Raji (cell line): ENCODE results near the gene EXOC2.
A peak's percentile ranks its signal among the peaks of the same experiment; 100 is the strongest.

Experiments
- POLR2A ChIP-seq: IDR thresholded peaks from 2 replicates; pipeline ENCODE4 v1.6.1; 2011; ENCODE audit warnings: low read depth, low read length, control low read depth; ENCODE audit not compliant: insufficient read depth

The EXOC2 gene, protein sequence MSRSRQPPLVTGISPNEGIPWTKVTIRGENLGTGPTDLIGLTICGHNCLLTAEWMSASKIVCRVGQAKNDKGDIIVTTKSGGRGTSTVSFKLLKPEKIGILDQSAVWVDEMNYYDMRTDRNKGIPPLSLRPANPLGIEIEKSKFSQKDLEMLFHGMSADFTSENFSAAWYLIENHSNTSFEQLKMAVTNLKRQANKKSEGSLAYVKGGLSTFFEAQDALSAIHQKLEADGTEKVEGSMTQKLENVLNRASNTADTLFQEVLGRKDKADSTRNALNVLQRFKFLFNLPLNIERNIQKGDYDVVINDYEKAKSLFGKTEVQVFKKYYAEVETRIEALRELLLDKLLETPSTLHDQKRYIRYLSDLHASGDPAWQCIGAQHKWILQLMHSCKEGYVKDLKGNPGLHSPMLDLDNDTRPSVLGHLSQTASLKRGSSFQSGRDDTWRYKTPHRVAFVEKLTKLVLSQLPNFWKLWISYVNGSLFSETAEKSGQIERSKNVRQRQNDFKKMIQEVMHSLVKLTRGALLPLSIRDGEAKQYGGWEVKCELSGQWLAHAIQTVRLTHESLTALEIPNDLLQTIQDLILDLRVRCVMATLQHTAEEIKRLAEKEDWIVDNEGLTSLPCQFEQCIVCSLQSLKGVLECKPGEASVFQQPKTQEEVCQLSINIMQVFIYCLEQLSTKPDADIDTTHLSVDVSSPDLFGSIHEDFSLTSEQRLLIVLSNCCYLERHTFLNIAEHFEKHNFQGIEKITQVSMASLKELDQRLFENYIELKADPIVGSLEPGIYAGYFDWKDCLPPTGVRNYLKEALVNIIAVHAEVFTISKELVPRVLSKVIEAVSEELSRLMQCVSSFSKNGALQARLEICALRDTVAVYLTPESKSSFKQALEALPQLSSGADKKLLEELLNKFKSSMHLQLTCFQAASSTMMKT

DNA sequence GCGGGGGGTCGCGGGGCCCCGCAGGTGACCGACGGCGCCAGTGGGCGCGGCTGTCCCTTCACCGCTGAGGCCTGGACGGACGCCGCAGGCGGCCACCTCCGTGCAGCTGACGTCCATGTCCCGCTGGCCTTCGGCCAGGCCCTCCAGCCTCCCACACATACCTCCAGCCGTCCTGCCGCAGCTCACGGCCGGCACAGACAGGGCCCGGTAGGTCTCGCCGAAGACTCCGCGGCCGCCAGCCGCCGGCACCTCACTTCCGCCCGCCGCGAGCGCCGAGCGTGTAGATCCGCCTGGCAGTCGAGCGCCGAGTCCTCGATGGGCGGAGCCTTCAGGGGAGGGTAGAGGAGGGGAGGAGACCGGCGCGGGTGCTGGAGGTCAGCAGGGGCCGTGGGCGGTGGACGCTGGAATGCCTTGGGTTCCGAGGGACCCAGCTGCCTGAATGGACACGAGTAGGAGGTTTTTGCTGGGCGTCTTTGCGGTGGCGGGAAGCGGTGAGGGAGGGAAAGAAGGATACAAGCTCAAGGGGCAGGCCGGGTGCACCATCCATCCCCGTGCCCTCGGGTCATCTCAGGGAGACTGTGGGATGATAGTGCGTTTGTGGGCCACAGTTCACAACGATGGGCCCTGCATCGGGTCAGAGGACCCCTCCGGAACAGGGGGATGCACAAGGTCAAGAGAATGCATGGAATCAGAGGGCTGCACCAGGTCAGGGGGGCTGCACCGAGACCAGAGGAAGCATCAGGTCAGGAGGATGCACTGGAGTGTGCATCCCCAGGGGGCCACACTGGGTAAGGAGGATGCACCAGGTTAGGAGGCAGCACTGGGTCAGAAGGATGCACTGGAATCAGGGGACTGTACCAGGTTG, at the start of gene EXOC2:
Gene EXOC2 (minus strand): TSS at position 282 of the 865 bp plus-strand sequence. CDS start 55,321 bp downstream, outside the sequence.
- peak; percentile 61 for TF ChIP-seq POLR2A

DNA sequence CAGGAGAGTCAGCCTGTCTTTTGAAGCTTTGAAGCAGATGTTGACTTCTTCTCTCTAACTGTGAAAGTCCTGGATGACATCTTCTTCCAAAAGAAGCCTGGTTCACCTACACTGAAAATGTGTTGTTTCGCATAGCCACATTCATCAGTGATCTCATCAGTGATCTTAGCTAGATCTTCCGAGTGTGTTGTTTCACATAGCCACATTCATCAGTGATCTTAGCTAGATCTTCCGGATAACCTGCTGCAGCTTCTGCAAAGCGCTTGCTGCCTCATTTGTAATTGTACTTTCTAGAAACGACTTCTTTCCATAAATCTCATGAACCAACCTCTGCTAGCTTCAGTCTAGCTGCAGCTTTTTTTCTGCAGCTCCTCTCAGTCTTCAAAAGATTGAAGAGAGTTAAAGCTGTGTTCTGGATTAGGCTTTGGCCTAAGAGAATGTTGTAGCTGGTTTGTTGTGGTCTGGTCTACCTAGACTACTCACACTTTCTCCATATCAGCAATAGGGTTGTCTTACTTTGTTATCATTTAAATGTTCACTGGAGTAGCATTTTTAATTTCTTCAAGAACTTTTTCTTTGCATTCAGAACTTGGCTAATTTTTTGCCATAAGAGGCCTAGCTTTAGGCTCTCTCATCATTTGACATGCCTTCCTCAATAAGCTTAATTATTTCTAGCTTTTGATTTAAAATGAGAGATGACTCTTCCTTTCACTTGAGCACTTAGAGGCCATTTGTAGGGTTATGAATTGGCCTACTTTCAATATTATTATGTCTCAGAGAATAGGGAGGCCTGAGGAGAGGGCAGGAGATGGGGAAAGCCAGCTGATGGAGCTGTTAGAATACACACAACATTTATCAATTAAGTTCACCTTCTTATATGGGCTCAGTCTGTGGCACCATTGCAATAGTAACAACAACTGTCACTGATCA, 48.7 kb upstream of the EXOC2 start:
- no peak for TF ChIP-seq POLR2A

DNA sequence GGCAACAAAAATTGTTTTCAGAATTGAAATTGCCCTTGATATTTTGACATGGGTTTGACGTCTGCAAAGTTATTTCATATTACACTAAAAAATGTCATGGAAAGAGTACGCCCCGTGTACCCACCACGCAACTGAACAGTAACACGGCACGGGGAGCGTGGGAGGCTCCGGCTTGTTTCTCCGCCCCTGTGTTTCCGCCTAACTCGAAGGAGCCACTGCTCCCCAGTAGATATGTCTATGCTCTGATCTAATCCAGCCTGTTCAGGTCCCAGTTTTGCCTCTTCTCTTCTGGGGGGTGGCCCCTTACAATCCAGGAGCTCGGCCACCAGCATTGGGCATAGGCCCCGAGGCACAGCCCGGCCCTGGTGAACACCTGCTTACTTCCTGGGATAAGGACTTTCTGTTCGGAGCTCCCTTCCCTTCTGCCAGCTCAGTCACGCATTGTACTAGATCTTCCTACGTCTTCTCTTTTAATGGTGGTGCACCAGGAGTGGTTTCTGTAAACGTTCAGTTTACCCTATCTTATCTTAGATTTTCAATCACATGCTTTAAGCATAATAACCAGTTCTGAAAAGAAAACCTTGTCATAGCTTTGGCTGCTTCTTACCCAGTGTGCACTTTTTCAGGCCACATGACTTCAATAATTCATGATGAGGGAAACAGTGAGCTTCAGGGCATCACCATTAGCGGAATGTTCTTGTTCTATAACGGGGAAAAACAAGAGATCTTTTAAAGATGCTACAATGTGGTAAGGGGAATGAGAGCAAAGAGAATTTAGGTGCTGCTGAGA, 43.9 kb upstream of the EXOC2 start:
- no peak for TF ChIP-seq POLR2A

DNA sequence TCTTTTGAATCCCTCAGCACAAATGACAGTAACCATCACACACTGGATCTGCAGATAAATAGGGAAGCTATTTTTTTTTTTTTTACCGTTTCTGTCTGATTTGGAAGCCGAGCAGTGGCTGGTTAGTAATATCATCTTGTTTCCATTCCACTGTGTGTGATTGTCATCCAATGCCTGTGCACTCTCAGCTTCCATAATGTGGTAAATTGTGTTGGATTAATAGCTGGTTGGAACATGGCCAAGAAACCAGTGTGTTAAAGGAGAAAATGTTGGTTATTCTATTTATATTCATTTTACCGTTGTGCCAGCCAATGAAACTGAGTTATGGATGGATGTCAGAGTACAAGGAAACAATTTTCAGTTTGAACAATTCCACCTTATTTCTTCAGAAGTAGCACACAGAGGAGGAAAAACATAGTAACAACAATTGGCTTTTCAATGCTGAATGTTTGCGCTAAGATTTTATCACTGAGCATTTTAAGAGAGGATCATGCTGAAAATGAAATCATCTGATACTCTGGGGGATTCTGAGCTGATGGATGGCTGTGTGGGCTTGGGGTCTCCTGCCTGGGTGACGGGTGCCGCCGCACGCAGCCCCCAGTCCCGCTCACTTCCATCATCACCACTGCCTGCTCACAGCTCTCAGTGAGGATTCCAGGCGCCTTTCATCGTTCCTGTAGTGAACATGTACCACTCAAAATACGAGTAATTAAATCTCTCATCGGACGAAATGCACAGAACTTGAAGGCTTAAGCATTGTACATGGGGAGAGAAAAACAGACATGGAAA, 40.7 kb upstream of the EXOC2 start:
- TF ChIP-seq POLR2A: no peak

DNA sequence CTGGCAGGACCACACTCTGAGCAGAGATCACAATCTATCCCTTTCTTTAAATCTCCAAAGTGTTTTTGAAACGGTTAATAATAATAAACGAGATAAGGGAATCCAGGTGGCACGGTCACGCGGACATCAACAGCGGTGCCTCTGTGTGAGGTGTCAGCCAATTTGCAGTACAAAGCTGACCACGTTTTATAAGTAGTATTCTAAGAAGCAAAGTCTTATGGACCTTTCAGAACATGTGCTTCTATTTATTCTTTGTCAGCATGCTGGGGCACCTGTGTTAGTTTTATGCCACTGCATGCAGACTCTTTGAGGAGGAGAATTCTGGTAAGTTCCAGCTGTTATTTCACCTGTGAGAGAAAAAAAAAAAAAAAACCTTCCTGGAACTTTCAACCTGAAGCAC, 39.0 kb upstream of the EXOC2 start:
- no peak for TF ChIP-seq POLR2A

DNA sequence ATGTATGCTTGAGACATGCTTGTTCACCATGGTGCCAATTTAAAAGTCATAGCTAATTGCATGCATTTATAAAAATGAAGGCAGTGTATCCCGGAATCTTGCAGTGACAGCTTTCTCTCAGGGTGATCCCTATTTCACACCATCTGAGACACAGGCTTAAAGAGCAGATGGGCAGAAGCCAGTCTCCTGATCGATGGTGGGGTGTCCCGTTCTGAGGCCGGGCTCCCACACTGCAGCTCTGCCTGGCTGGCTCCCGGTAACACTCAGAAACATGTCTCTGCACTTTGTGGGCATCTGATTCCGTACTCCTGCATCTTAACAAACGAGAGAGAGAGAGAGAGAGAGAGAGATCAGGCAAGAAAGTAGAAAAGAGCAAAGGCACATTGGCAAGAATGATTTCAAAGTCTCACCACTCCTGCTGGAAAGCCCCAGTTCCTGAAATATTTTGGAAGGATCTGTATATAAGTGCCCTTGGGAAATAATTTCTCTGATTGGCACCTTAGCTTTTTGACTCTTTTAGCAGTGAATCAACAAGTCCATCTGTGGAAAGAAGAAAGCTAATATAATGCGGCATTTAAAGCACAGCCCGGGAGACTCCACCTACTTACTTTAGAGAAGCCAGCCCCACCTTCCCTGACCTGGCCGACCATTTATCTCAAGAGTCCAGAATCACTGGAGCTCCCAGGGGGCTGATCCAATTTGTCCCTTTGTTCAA, 36.8 kb upstream of the EXOC2 start:
- no peak for TF ChIP-seq POLR2A

DNA sequence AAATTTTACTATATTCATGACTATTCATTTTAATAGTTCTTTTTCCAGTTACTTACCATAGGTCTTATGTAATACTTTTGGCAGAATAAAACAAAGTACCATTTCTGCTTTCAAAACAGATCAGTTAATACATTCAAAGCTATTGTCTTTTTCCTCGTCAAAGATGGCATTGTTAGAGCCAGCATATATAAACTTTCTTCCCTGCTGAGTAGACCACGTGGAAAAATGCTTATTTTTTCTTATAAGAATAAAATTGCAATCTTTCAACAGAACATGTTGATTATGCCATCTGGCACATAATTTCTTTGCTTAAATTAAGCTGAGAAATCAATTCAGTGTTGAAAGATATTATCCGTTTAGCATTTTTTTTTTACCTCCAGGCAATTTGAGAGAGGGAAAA, 34.9 kb upstream of the EXOC2 start:
- TF ChIP-seq POLR2A: no peak

DNA sequence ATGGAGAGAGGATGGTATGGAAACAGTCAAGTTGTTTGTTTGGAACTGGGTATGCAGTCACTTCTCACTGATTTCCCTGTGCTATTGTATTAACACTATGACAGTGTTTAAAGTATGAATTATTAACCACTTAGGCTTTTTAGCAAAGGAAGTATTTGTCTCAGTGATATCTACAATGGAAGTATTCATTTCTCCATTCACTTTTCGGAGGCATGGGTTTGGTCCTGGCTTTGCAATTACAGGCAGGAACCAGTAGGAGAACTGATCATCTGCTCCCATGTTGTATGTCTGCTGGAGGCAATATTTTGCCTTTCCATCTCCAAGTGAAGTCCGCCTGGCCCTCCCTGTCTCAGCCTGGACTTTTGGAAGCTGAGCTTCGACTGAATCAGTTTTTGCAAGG, 30.6 kb upstream of the EXOC2 start:
- no peak for TF ChIP-seq POLR2A

DNA sequence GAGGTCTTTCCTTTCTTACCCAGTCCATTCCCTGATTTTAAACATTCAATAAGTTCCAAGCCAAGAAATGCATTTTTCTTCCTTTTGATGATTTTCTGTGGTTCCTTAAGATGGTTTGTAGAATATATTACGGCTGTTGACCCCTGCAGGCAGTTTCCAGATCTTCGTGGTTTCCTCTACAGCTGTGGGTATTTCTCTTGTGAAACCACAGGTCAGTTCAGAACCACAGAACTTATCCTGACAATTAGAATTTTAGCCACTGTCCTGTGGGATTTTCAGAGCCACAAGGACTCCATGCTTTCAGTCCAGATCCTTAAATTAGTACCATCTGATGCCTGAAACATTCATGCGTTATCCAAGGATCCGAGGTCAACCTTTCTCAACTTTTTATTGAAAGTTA, 29.7 kb upstream of the EXOC2 start:
- no peak for TF ChIP-seq POLR2A

DNA sequence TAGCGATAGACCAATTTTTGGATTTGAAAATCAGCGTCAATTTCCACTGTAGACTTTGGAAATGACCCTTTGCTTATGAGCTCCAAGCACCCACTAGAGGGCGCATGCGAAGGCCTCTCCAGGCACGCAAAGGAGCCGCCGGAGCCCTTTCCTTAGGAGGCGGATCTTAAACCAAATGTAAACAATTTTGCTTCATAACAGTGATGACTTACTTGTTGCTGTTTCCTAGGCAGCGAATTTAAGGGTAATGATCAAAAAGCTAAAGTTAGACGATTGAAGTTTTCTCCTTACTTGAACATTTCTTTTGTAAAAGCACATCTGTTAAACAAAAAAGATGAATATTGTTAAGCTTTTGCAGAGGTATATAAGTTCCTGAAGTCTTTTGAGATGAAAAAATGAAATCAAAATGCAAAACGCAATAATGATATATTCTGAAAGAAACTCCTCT, 29.2 kb upstream of the EXOC2 start:
- no peak for TF ChIP-seq POLR2A

DNA sequence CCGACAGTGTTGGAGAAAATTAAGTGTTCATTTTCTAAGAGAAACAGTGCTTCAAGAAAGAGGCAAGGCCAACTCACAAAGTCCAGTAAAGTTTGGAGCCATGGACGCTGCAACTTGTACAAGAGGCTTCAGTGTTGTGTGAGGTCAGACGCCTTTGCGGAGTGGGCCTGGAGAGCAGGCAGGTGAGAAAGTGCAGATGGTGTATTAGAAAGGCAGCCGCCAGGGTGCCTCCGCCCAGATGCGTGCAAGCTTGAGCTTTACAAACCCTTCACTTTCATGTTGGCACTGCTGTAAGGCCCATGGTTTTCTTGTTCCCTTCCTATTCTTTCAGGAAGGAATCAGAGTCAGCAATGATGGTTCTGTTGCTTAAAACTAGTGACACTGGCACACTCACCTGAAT, 25.4 kb upstream of the EXOC2 start:
- TF ChIP-seq POLR2A: no peak

DNA sequence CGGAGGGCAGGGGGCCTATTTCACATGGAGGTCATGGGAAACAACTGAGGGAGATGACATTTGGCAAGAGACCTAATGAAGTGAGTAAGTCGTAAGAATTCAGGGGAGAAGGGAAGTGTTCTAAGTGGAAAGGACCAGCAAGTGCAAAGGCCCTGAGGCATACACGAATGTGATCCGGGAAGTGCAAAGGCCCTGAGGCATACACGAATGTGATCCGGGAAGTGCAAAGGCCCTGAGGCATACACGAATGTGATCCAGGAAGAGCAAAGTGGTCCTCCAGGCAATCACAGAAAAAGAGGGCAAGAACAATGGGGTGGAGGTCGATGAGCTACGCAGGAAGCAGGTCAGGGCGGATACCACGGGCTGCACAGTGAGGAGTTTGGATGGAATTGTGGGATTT, 24.2 kb upstream of the EXOC2 start:
- no peak for TF ChIP-seq POLR2A
